WERI-Rb-1 (cell line): ENCODE results near the gene FNDC8.

Experiments used
- DNase-seq: peaks from one replicate; pipeline ENCODE4 v3.0.0-alpha.2; 2020
- H3K27ac ChIP-seq: fragments of 250-450 bp; sonication (Bioruptor Pico); 2 replicates; pipeline ENCODE4 v1.5.1; 2020; ENCODE audit warnings: mild to moderate bottlenecking, moderate library complexity
- H3K27me3 ChIP-seq: fragments of 250-450 bp; sonication (Bioruptor Pico); 2 replicates; pipeline ENCODE4 v1.5.1; 2021; ENCODE audit warnings: mild to moderate bottlenecking, low read depth, moderate library complexity; ENCODE audit not compliant: insufficient read depth, severe bottlenecking
- H3K36me3 ChIP-seq: fragments of 250-450 bp; sonication (Bioruptor Pico); 2 replicates; pipeline ENCODE4 v1.5.1; 2020; ENCODE audit warnings: mild to moderate bottlenecking, moderate library complexity
- H3K4me3 ChIP-seq: 2 replicates; pipeline ENCODE4 v1.5.1; 2011; ENCODE audit warnings: low read depth, mild to moderate bottlenecking, control low read depth, low read length
- H3K9me3 ChIP-seq: fragments of 250-450 bp; sonication (Bioruptor Pico); 2 replicates; pipeline ENCODE4 v1.5.1; 2021; ENCODE audit warnings: mild to moderate bottlenecking, moderate library complexity; ENCODE audit not compliant: severe bottlenecking
- TF ChIP-seq, protein P1 (sequence below): IDR thresholded peaks from 2 replicates; pipeline ENCODE4 v1.5.1; 2011; ENCODE audit warnings: low read depth, mild to moderate bottlenecking, control low read depth, inconsistent platforms, low read length

Gene FNDC8

GRCh38 chr17:35121315-35121714 lies at the start of gene FNDC8:
FNDC8 (plus strand) TSS chr17:35121615; CDS start chr17:35121694, 79 bp downstream.
- Histone ChIP-seq H3K4me3 (no peak within 1 kb of the TSS), H3K27me3 (no peaks in the 10 kb centered on the region), H3K27ac (no peak within 1 kb of the TSS), H3K36me3 (peaks cover 3% of the 10 kb centered on the region; the same call in 1 of the 2 replicates), H3K9me3 (no peaks in the 10 kb centered on the region)
- no peak for DNase-seq
- TF ChIP-seq, protein P1, sequence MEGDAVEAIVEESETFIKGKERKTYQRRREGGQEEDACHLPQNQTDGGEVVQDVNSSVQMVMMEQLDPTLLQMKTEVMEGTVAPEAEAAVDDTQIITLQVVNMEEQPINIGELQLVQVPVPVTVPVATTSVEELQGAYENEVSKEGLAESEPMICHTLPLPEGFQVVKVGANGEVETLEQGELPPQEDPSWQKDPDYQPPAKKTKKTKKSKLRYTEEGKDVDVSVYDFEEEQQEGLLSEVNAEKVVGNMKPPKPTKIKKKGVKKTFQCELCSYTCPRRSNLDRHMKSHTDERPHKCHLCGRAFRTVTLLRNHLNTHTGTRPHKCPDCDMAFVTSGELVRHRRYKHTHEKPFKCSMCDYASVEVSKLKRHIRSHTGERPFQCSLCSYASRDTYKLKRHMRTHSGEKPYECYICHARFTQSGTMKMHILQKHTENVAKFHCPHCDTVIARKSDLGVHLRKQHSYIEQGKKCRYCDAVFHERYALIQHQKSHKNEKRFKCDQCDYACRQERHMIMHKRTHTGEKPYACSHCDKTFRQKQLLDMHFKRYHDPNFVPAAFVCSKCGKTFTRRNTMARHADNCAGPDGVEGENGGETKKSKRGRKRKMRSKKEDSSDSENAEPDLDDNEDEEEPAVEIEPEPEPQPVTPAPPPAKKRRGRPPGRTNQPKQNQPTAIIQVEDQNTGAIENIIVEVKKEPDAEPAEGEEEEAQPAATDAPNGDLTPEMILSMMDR, result no peak

GRCh38 chr17:35073183-35073790 lies 48.1 kb upstream of the FNDC8 start:
- Histone ChIP-seq H3K27me3 (no peaks in the 10 kb centered on the region), H3K9me3 (no peaks in the 10 kb centered on the region), H3K36me3 (no peaks in the 10 kb centered on the region), H3K27ac (no peak overlapping the region), H3K4me3 (no peak overlapping the region)
- DNase-seq, result no peak
- TF ChIP-seq, protein P1, result no peak

DNA sequence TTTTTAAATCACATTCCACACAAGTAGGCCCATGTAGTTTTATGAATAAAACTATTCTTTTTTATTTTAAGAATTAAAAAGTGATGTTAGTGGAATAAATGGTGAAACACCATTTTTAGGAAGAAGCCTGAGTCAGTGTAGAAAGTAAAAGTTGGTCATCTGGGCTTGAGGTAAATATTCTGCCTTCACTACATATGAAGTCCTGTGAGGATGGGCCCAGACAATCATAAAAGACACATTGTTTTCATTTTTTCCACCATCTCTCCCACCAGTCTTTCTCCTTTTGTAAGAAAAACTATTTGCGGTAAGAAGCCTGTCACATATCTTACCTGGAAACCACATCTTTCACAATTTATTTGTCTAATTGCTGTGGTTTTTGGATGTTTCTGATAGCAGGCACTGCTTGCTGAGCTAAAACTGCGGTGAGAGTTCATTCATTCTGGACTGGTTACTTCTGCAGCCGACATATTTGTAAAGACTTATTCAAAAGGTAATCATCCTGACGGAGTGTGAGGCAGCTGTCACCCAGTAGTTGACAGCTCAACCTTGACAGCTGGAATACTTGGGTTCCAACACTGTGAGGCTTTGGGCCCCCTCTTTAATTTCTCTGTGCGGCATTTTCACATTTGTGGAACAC lies 47.3 kb upstream of the FNDC8 start:
- TF ChIP-seq, protein P1, result no peak
- H3K36me3 ChIP-seq, result no peaks in the 10 kb centered on the region
- H3K4me3 ChIP-seq, result no peak overlapping the region
- H3K27ac ChIP-seq, result no peak overlapping the region
- DNase-seq, result no peak
- no peaks in the 10 kb centered on the region for H3K9me3 ChIP-seq
- no peaks in the 10 kb centered on the region for H3K27me3 ChIP-seq

GRCh38 chr17:35074711-35075707 lies 46.4 kb upstream of the FNDC8 start:
- no peak for DNase-seq
- H3K27ac ChIP-seq, result no peak overlapping the region
- no peaks in the 10 kb centered on the region for H3K36me3 ChIP-seq
- TF ChIP-seq, protein P1, result no peak
- H3K27me3 ChIP-seq, result no peaks in the 10 kb centered on the region
- no peaks in the 10 kb centered on the region for H3K9me3 ChIP-seq
- no peak overlapping the region for H3K4me3 ChIP-seq

DNA sequence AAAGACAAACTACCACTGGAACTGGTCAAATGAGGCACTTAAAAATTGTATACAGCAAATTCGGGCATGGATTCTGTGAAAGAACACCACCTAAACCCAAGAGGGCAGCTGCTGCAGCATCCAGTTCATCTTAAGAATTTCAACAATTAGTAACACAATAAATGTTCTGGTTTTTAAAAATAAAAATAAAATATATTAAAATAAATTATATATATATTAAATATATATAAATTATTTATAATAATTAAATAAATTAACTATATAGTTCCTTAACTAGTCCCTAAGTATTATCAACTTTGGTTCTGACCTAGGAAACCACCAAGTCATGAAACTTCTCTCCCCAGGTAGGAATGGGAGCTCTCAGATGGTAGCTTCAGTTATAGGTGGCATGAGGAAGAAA lies 44.5 kb upstream of the FNDC8 start:
- Histone ChIP-seq H3K4me3 (no peak overlapping the region), H3K27me3 (no peaks in the 10 kb centered on the region), H3K27ac (no peak overlapping the region), H3K9me3 (no peaks in the 10 kb centered on the region), H3K36me3 (no peaks in the 10 kb centered on the region)
- TF ChIP-seq, protein P1, result no peak
- no peak for DNase-seq
